Measurements from ENCODE around the gene ULK4. TPM values are rescaled to one million over a fixed set of nuclear protein-coding genes. Genes with fewer than 3 reads are reported as not detected.
"Not testable (repeated sequence)": the region's sequence is repeated elsewhere in the genome, so short reads cannot be mapped to it uniquely, and the experiment has no call there.

ULK4 gene
- total RNA-seq, 1 experiment from 2014 or later: 4.2 TPM

DNA sequence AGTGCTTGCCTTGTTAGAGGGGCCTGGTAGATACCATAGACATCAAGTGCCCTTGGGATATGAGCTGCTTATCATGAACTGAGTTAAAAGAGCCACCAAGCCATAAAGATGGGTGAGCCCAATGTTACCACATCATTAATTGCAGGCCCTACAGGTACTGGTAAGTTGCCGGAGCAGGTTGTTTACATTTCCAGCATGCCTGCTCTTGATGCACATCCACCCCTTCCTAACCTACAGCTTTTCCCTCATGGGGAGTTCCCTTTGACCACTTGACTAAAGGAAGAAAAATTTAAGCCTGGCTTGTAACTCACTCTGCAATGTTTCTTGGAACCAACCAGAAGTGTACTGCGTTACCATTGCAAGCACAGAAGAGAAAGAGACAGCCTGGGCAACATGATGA is 24.7 kb upstream of the ULK4 start:
- Mint-ChIP-seq H3K27ac (ENCODE audit: unreplicated experiment) (no peak overlapping the region), H3K4me1 (ENCODE audit: low read depth, unreplicated experiment) (peaks cover 23% of the 10 kb centered on the region), H3K36me3 (ENCODE audit: insufficient read depth, unreplicated experiment) (no peaks in the 10 kb centered on the region), H3K27me3 (ENCODE audit: insufficient read depth, unreplicated experiment) (no peaks in the 10 kb centered on the region), H3K9me3 (ENCODE audit: unreplicated experiment) (no peaks in the 10 kb centered on the region), H3K4me3 (ENCODE audit: unreplicated experiment) (no peak overlapping the region)
- Histone ChIP-seq H3K36me3 (ENCODE audit: control insufficient read depth, insufficient read depth, low read length) (no peaks in the 10 kb centered on the region), H3K27me3 (replicated peaks; ENCODE audit: control insufficient read depth, insufficient read depth, low read length) (no peaks in the 10 kb centered on the region), H3K4me1 (peaks cover 27% of the 10 kb centered on the region), H3K9me3 (no peaks in the 10 kb centered on the region), H3K4me3 (ENCODE audit: low read depth, low read length) (no peak overlapping the region)
- intact Hi-C loops (cut with micrococcal nuclease; ENCODE audit: unreplicated experiment): no loop called here
- ChIA-PET POLR2A (no interaction called here), CTCF (interaction anchor here (0.6 kb wide), 1 partner anchor 13 kb away, joined by 5 read pairs; no protein-coding TSS in a partner anchor)
- peak in 1 of 2 experiments; percentile 39 for DNase-seq
- TF ChIP-seq, protein P1, sequence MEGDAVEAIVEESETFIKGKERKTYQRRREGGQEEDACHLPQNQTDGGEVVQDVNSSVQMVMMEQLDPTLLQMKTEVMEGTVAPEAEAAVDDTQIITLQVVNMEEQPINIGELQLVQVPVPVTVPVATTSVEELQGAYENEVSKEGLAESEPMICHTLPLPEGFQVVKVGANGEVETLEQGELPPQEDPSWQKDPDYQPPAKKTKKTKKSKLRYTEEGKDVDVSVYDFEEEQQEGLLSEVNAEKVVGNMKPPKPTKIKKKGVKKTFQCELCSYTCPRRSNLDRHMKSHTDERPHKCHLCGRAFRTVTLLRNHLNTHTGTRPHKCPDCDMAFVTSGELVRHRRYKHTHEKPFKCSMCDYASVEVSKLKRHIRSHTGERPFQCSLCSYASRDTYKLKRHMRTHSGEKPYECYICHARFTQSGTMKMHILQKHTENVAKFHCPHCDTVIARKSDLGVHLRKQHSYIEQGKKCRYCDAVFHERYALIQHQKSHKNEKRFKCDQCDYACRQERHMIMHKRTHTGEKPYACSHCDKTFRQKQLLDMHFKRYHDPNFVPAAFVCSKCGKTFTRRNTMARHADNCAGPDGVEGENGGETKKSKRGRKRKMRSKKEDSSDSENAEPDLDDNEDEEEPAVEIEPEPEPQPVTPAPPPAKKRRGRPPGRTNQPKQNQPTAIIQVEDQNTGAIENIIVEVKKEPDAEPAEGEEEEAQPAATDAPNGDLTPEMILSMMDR (IDR thresholded peaks at IDR 0.05; ENCODE audit: insufficient read depth in 1 of 2, low read depth in 1 of 2, low read length in 1 of 2, severe bottlenecking in 1 of 2, unreplicated experiment in 1 of 2): no peak
- no TSS peak for BruUV-seq (replicated peaks)

- BruUV-seq (replicated peaks): no TSS peak
- no peak overlapping the region for H3K4me3 Mint-ChIP-seq (ENCODE audit: unreplicated experiment)
- CTCF ChIA-PET: no interaction called here
Measured at GRCh38 chr3:41985018-41985417, 23.1 kb upstream of the ULK4 start.

GRCh38 chr3:41983091-41983490 is 21.2 kb upstream of the ULK4 start:
- H3K27me3 ChIP-seq (replicated peaks; ENCODE audit: control insufficient read depth, insufficient read depth, low read length); H3K9me3 Mint-ChIP-seq (ENCODE audit: unreplicated experiment); POLR2A ChIA-PET; DNase-seq; H3K4me3 Mint-ChIP-seq (ENCODE audit: unreplicated experiment); H3K36me3 ChIP-seq (ENCODE audit: control insufficient read depth, insufficient read depth, low read length); H3K4me3 ChIP-seq (ENCODE audit: low read depth, low read length); CTCF ChIA-PET; H3K36me3 Mint-ChIP-seq (ENCODE audit: insufficient read depth, unreplicated experiment); BruUV-seq (replicated peaks); H3K27me3 Mint-ChIP-seq (ENCODE audit: insufficient read depth, unreplicated experiment); H3K27ac Mint-ChIP-seq (ENCODE audit: unreplicated experiment); intact Hi-C loops (cut with micrococcal nuclease; ENCODE audit: unreplicated experiment); H3K9me3 ChIP-seq: not testable (repeated sequence)
- peaks cover 18% of the 10 kb centered on the region for H3K4me1 Mint-ChIP-seq (ENCODE audit: low read depth, unreplicated experiment)
- H3K4me1 ChIP-seq: peaks cover 21% of the 10 kb centered on the region

More at GRCh38 chr3:41985018-41985417, 23.1 kb upstream of the ULK4 start:
- Mint-ChIP-seq H3K27me3 (ENCODE audit: insufficient read depth, unreplicated experiment) (no peaks in the 10 kb centered on the region), H3K4me1 (ENCODE audit: low read depth, unreplicated experiment) (peaks cover 18% of the 10 kb centered on the region), H3K36me3 (ENCODE audit: insufficient read depth, unreplicated experiment) (no peaks in the 10 kb centered on the region), H3K27ac (ENCODE audit: unreplicated experiment) (no peak overlapping the region), H3K9me3 (ENCODE audit: unreplicated experiment) (no peaks in the 10 kb centered on the region)
- Histone ChIP-seq H3K4me3 (ENCODE audit: low read depth, low read length) (no peak overlapping the region), H3K27me3 (replicated peaks; ENCODE audit: control insufficient read depth, insufficient read depth, low read length) (no peaks in the 10 kb centered on the region), H3K9me3 (no peaks in the 10 kb centered on the region), H3K4me1 (peaks cover 22% of the 10 kb centered on the region), H3K36me3 (ENCODE audit: control insufficient read depth, insufficient read depth, low read length) (no peaks in the 10 kb centered on the region)
- POLR2A ChIA-PET: no interaction called here
- intact Hi-C loops (cut with micrococcal nuclease; ENCODE audit: unreplicated experiment): no loop called here
- DNase-seq: no peak
- TF ChIP-seq, protein P1 (IDR thresholded peaks at IDR 0.05; ENCODE audit: insufficient read depth in 1 of 2, low read depth in 1 of 2, low read length in 1 of 2, severe bottlenecking in 1 of 2, unreplicated experiment in 1 of 2): no peak

- H3K9me3 Mint-ChIP-seq (ENCODE audit: unreplicated experiment); H3K4me1 ChIP-seq; POLR2A ChIA-PET; H3K9me3 ChIP-seq; CTCF ChIA-PET; H3K4me1 Mint-ChIP-seq (ENCODE audit: low read depth, unreplicated experiment); intact Hi-C loops (cut with micrococcal nuclease; ENCODE audit: unreplicated experiment); DNase-seq; H3K27me3 Mint-ChIP-seq (ENCODE audit: insufficient read depth, unreplicated experiment); BruUV-seq (replicated peaks); H3K27ac Mint-ChIP-seq (ENCODE audit: unreplicated experiment); H3K36me3 Mint-ChIP-seq (ENCODE audit: insufficient read depth, unreplicated experiment); H3K27me3 ChIP-seq (replicated peaks; ENCODE audit: control insufficient read depth, insufficient read depth, low read length); H3K4me3 ChIP-seq (ENCODE audit: low read depth, low read length); H3K4me3 Mint-ChIP-seq (ENCODE audit: unreplicated experiment); H3K36me3 ChIP-seq (ENCODE audit: control insufficient read depth, insufficient read depth, low read length): not testable (repeated sequence)
Measured at GRCh38 chr3:41977401-41977800, 15.5 kb upstream of the ULK4 start.
